Trophoblast cell (in vitro differentiated cells and primary cell): ENCODE data around the gene CDKAL1.

ENCODE experiments used
- DNase-seq, 2 donors: peaks; one replicate each; pipeline ENCODE4 v3.0.0-alpha.2; 2016
- H2AFZ ChIP-seq: 2 replicates; pipeline ENCODE4 v1.6.1; 2013; ENCODE audit warnings: low read length, moderate library complexity, mild to moderate bottlenecking; ENCODE audit not compliant: insufficient read depth, poor library complexity
- H2AK5ac ChIP-seq: 2 replicates; pipeline ENCODE4 v1.6.1; 2013; ENCODE audit warnings: mild to moderate bottlenecking, low read length
- H2BK120ac ChIP-seq: 2 replicates; pipeline ENCODE4 v1.6.1; 2013; ENCODE audit warnings: low read length, mild to moderate bottlenecking, moderate library complexity; ENCODE audit not compliant: insufficient read depth, poor library complexity
- H2BK12ac ChIP-seq: 2 replicates; pipeline ENCODE4 v1.6.1; 2013; ENCODE audit warnings: mild to moderate bottlenecking, low read length, moderate library complexity
- H2BK5ac ChIP-seq: 2 replicates; pipeline ENCODE4 v1.6.1; 2013; ENCODE audit warnings: low read length, low read depth, moderate library complexity, mild to moderate bottlenecking; ENCODE audit not compliant: poor library complexity
- H3K14ac ChIP-seq: 2 replicates; pipeline ENCODE4 v1.6.1; 2013; ENCODE audit warnings: mild to moderate bottlenecking, low read length
- H3K18ac ChIP-seq: 2 replicates; pipeline ENCODE4 v1.6.1; 2013; ENCODE audit warnings: mild to moderate bottlenecking, low read length
- H3K23ac ChIP-seq: 2 replicates; pipeline ENCODE4 v1.6.1; 2013; ENCODE audit warnings: low read length
- H3K27ac ChIP-seq: 2 replicates; pipeline ENCODE4 v1.5.1; 2013; ENCODE audit warnings: low read depth, mild to moderate bottlenecking, inconsistent platforms, low read length, moderate library complexity
- H3K27me3 ChIP-seq: 2 replicates; pipeline ENCODE4 v1.6.1; 2013; ENCODE audit warnings: inconsistent platforms, mild to moderate bottlenecking, low read length, moderate library complexity; ENCODE audit not compliant: insufficient read depth
- H3K36me3 ChIP-seq, 2 experiments: 1 replicate in 1 of 2; 2 replicates in 1 of 2; pipeline ENCODE4 v1.6.1; 2013; ENCODE audit warnings: low read length in 2 of 2, mild to moderate bottlenecking in 2 of 2, moderate library complexity in 1 of 2; ENCODE audit not compliant: insufficient read depth in 2 of 2, control insufficient read depth in 1 of 2
- H3K4ac ChIP-seq: 2 replicates; pipeline ENCODE4 v1.6.1; 2013; ENCODE audit warnings: low read depth, mild to moderate bottlenecking, low read length, moderate library complexity
- H3K4me1 ChIP-seq, 2 experiments: 1 replicate in 1 of 2; 2 replicates in 1 of 2; pipeline ENCODE4 v1.6.1; 2013; ENCODE audit warnings: low read length in 2 of 2, mild to moderate bottlenecking in 2 of 2, moderate library complexity in 1 of 2; ENCODE audit not compliant: insufficient read depth in 2 of 2, control insufficient read depth in 1 of 2
- H3K4me2 ChIP-seq: 2 replicates; pipeline ENCODE4 v1.6.1; 2013; ENCODE audit warnings: inconsistent platforms, mild to moderate bottlenecking, low read length, moderate library complexity
- H3K4me3 ChIP-seq: 2 replicates; pipeline ENCODE4 v1.5.1; 2013; ENCODE audit warnings: mild to moderate bottlenecking, low read depth, low read length, inconsistent platforms
- H3K79me1 ChIP-seq: one replicate; pipeline ENCODE4 v1.6.1; 2013; ENCODE audit warnings: low read length
- H3K79me2 ChIP-seq: 2 replicates; pipeline ENCODE4 v1.6.1; 2013; ENCODE audit warnings: low read length, mild to moderate bottlenecking; ENCODE audit not compliant: control insufficient read depth, insufficient read depth, poor library complexity
- H3K9ac ChIP-seq: 2 replicates; pipeline ENCODE4 v1.6.1; 2013; ENCODE audit warnings: mild to moderate bottlenecking, low read length
- H3K9me3 ChIP-seq: 2 replicates; pipeline ENCODE4 v1.6.1; 2013; ENCODE audit warnings: low read depth, mild to moderate bottlenecking, control low read depth, inconsistent platforms, low read length; ENCODE audit not compliant: insufficient read depth
- H4K12ac ChIP-seq: 2 replicates; pipeline ENCODE4 v1.6.1; 2013; ENCODE audit warnings: low read depth, mild to moderate bottlenecking, low read length, moderate library complexity
- H4K8ac ChIP-seq: 2 replicates; pipeline ENCODE4 v1.6.1; 2013; ENCODE audit warnings: low read depth, mild to moderate bottlenecking, low read length, moderate library complexity
- H4K91ac ChIP-seq: one replicate; pipeline ENCODE4 v1.6.1; 2013; ENCODE audit warnings: low read depth, mild to moderate bottlenecking, low read length, moderate library complexity
- WGBS: extraction: QIAGEN DNeasy Blood & Tissue Kit; methylation state at CpG from one replicate; pipeline ENCODE4 v1.1.7; 2013; ENCODE audit warnings: missing lambda C conversion rate; ENCODE audit not compliant: insufficient read length, insufficient coverage; ENCODE audit errors: extremely low coverage; 5-methylcytosine and 5-hydroxymethylcytosine counted together

The CDKAL1 gene

DNA sequence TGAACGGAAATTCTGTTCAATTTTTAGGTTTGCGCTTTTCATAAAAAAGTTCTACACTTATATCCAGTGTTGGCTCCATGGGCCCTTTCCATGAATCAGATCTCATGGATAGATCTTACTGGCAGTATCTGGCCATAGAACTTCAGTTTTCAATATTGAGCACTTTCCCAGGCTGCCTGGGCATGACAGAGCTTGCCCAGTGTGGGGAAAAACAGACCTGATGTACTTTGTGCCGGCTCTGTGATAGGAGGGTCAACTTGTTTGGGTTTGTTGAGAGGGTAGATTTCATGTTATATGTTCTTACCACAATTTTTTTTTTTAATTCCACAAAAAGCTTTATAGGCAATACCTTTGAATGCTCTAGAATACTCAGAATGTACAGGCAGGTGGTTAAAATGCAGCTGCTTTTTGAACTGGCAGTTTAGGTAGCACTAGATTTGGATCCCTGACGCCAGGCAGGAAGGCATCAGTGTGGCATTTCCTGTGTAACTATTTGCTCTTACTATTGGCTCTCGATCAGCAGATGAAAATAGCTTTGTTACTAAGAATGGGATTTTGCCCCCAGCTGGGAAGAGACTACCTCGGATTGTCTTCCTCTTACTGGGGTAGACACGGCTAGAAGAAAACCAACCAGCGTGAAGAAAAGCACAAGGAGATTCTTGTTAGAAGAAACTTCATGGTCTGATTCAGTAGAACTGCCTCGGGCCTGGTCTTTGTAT, 654.4 kb downstream of the CDKAL1 start:
- Histone ChIP-seq H3K14ac (no peak overlapping the region), H3K79me1 (no peaks in the 10 kb centered on the region), H3K4me1 (peaks cover 3% of the 10 kb centered on the region in 2 experiments), H4K12ac (no peak overlapping the region), H3K36me3 (no peaks in the 10 kb centered on the region), H2BK5ac (no peak overlapping the region), H3K27me3 (no peaks in the 10 kb centered on the region), H4K8ac (no peak overlapping the region), H3K23ac (no peak overlapping the region), H2AK5ac (no peak overlapping the region), H2AFZ (no peak overlapping the region), H4K91ac (no peak overlapping the region), H3K9ac (no peak overlapping the region), H3K4me3 (no peak overlapping the region), H3K4ac (no peak overlapping the region), H3K18ac (no peak overlapping the region), H3K27ac (no peak overlapping the region), H2BK12ac (no peak overlapping the region), H3K4me2 (no peak overlapping the region), H2BK120ac (no peak overlapping the region), H3K79me2 (no peaks in the 10 kb centered on the region), H3K9me3 (no peaks in the 10 kb centered on the region)
- DNase-seq = no peak
- WGBS = no CpG with 5 or more reads among the region's 9 CpGs

DNA sequence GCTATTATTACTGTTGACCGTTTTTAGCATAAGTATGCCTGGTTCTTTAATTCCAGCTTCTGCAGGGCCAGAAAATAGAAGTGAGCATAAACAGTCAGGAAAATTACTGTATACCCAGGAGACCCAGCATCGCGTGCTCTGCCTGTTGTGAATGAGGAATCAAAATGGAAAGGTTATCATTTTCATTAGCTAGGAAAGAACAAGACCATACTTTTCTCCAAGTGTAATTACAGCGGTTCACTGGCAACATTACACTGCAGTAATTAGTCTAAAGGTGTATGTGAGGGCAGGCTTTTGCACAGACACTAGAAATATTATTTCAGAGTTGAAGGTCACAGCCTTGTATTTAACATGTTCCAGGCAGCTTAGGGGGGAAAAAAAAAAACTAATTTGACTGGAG, 655.5 kb downstream of the CDKAL1 start:
- Histone ChIP-seq H2BK12ac (no peak overlapping the region), H3K27ac (no peak overlapping the region), H2AK5ac (no peak overlapping the region), H3K4me2 (no peak overlapping the region), H4K8ac (no peak overlapping the region), H3K14ac (no peak overlapping the region), H3K79me1 (no peaks in the 10 kb centered on the region), H3K9ac (no peak overlapping the region), H3K4me1 (peaks cover 3% of the 10 kb centered on the region in 2 experiments), H2BK5ac (no peak overlapping the region), H3K18ac (no peak overlapping the region), H3K27me3 (no peaks in the 10 kb centered on the region), H2AFZ (no peak overlapping the region), H3K79me2 (no peaks in the 10 kb centered on the region), H4K91ac (no peak overlapping the region), H2BK120ac (no peak overlapping the region), H3K9me3 (no peaks in the 10 kb centered on the region), H4K12ac (no peak overlapping the region), H3K4me3 (no peak overlapping the region), H3K4ac (no peak overlapping the region), H3K23ac (no peak overlapping the region), H3K36me3 (no peaks in the 10 kb centered on the region)
- WGBS = no CpG with 5 or more reads among the region's 4 CpGs
- no peak for DNase-seq

DNA sequence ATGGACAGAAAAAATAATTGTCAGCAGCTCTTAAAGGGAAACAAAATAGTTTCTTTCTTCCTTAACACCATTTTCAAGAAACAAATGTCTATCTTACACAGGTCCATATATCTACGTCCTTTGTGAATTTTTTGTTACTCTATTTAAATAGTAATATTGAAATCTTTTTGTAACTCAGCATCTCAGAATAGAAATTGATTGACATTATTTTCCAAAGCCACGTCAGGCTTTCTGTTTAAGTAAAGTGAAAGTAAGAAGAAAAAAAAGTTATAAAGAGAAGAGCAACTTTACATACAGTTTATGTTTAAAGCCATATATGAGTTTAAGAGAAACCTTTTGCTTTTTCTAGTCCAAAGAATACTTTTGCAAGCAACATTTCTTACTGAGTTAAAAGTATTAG, 656.4 kb downstream of the CDKAL1 start:
- no peak overlapping the region for H2AK5ac ChIP-seq
- no peak overlapping the region for H4K91ac ChIP-seq
- H3K27ac ChIP-seq = no peak overlapping the region
- H2BK12ac ChIP-seq = no peak overlapping the region
- no peak overlapping the region for H2BK120ac ChIP-seq
- H4K12ac ChIP-seq = no peak overlapping the region
- H3K4me1 ChIP-seq = peaks cover 3% of the 10 kb centered on the region in 2 experiments
- DNase-seq = no peak
- no peak overlapping the region for H3K9ac ChIP-seq
- no peaks in the 10 kb centered on the region for H3K9me3 ChIP-seq
- no peaks in the 10 kb centered on the region for H3K27me3 ChIP-seq
- no peaks in the 10 kb centered on the region for H3K79me1 ChIP-seq
- no peak overlapping the region for H3K4ac ChIP-seq
- no peak overlapping the region for H3K4me3 ChIP-seq
- H4K8ac ChIP-seq = no peak overlapping the region
- no peak overlapping the region for H3K23ac ChIP-seq
- no CpG with 5 or more reads among the region's 2 CpGs for WGBS
- H3K18ac ChIP-seq = no peak overlapping the region
- no peak overlapping the region for H3K4me2 ChIP-seq
- H3K79me2 ChIP-seq = no peaks in the 10 kb centered on the region
- no peaks in the 10 kb centered on the region for H3K36me3 ChIP-seq
- H2AFZ ChIP-seq = no peak overlapping the region
- no peak overlapping the region for H3K14ac ChIP-seq
- H2BK5ac ChIP-seq = no peak overlapping the region

DNA sequence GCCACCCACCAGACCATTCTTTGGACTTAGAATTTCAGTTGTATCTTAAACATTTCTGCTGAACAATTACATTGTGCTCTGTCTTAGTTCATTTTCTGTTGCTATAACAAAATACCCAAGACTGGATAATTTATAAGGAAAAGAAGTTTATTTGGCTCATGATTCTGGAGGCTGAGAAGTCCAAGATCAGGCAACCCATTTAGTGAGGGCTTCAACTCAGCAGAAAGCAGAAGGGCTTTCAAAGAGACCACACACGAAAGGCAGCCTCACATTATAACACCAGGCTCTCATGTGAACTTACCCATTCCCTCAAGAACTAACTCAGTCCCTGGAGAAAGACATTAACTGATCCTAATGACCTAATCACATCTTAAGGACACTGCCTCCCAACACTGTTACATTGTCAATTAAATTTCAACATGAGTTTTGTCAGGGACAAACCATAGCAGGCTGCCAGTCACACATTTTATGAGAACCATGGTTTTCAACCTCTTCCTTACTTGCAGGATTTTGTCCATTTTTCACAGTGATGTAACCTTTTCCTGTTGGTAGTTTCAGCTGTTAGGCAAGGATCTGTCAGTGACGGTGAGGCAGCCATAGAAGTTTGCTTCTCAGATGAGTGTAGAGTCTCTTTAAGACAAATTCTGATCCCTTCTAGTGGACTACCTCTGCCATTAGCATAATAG, 659.7 kb downstream of the CDKAL1 start:
- no peak overlapping the region for H4K12ac ChIP-seq
- WGBS = no CpG with 5 or more reads among the region's 2 CpGs
- no peak overlapping the region for H3K9ac ChIP-seq

More for the DNA sequence above, 659.7 kb downstream of the CDKAL1 start:
- Histone ChIP-seq H3K79me1 (no peaks in the 10 kb centered on the region), H3K14ac (no peak overlapping the region), H3K4me1 (peaks cover under 1% of the 10 kb centered on the region in 2 experiments), H3K36me3 (no peaks in the 10 kb centered on the region), H2BK5ac (no peak overlapping the region), H3K18ac (no peak overlapping the region), H3K9me3 (no peaks in the 10 kb centered on the region), H3K23ac (no peak overlapping the region), H2AFZ (no peak overlapping the region), H2BK120ac (no peak overlapping the region), H3K27me3 (no peaks in the 10 kb centered on the region), H4K8ac (no peak overlapping the region), H2AK5ac (no peak overlapping the region), H3K4me2 (no peak overlapping the region), H3K4ac (no peak overlapping the region), H3K4me3 (no peak overlapping the region), H2BK12ac (no peak overlapping the region), H3K27ac (no peak overlapping the region), H3K79me2 (no peaks in the 10 kb centered on the region), H4K91ac (no peak overlapping the region)
- DNase-seq = no peak
